ENCODE measurements around the gene IQCM.

The IQCM gene

DNA sequence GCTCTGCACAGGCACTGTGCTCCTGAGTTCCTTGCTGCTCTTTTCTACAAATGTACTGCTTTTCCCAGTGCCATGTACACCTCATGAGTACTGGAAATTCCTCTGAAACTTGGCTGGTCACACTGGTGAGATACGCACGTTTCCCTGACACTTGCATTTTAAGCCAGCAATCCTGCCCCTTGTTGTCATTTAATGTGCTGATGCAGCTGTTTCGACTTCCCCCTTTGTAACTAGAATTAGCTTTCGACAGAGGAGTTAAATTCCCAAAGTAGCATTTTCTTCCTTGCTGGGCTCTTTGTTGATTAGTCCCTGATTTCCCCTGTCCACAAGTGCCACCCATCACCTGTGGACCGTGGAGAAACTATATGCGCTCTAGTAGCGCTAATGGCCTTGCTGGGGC is 77.5 kb downstream of the IQCM start:
- H3K4me3 ChIP-seq (replicated peaks in 1 of 2; ENCODE audit: low read depth in 2 of 2, low read length in 2 of 2) = no peak overlapping the region
- TF ChIP-seq, protein P1, sequence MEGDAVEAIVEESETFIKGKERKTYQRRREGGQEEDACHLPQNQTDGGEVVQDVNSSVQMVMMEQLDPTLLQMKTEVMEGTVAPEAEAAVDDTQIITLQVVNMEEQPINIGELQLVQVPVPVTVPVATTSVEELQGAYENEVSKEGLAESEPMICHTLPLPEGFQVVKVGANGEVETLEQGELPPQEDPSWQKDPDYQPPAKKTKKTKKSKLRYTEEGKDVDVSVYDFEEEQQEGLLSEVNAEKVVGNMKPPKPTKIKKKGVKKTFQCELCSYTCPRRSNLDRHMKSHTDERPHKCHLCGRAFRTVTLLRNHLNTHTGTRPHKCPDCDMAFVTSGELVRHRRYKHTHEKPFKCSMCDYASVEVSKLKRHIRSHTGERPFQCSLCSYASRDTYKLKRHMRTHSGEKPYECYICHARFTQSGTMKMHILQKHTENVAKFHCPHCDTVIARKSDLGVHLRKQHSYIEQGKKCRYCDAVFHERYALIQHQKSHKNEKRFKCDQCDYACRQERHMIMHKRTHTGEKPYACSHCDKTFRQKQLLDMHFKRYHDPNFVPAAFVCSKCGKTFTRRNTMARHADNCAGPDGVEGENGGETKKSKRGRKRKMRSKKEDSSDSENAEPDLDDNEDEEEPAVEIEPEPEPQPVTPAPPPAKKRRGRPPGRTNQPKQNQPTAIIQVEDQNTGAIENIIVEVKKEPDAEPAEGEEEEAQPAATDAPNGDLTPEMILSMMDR (IDR thresholded peaks at IDR 0.05; ENCODE audit: low read depth, low read length) = no peak
- no peak for DNase-seq (ENCODE audit: low read depth in 2 of 2)

DNA sequence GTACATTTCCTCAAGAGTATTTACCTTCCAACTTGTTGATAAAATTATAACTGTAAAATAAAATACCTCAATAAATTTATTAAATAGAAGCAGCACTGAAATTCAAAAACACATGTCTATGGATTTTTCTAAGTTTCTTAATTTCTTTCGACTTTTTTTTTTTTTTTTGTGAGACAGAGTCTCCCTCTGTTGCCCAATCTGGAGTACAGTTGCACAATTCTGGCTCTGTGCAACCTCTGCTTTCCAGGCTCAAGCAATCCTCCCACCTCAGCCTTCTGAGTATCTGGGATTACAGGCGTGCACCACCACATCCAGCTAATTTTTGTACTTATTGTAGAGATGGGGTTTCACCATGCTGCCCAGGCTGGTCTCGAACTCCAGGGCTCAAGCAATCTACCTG is 79.8 kb downstream of the IQCM start:
- no peak overlapping the region for H3K4me3 ChIP-seq (replicated peaks in 1 of 2; ENCODE audit: low read depth in 2 of 2, low read length in 2 of 2)
- DNase-seq (ENCODE audit: low read depth in 2 of 2) = peak; percentile 40 to 51
- TF ChIP-seq, protein P1 (IDR thresholded peaks at IDR 0.05; ENCODE audit: low read depth, low read length) = no peak

DNA sequence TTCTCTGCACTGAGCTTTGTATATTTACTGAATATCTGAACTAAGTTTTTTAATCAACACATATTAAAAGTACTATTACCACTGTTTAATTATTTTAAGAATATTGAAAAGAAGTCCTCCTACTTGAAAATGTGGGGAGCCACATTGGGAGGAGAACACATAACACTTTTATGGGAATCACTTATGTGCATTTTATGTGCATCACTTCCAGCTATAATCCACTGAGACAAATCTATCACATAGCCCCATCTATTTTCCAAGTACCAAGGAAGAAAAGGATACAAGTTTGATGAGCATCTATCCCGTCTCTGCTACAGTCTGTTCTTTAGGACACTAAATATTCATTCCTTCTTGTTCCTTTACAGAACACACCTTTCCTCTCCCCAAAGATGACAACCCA is 87.2 kb downstream of the IQCM start:
- TF ChIP-seq, protein P1 (IDR thresholded peaks at IDR 0.05; ENCODE audit: low read depth, low read length) = no peak
- DNase-seq (ENCODE audit: low read depth in 2 of 2) = no peak
- no peak overlapping the region for H3K4me3 ChIP-seq (replicated peaks in 1 of 2; ENCODE audit: low read depth in 2 of 2, low read length in 2 of 2)

DNA sequence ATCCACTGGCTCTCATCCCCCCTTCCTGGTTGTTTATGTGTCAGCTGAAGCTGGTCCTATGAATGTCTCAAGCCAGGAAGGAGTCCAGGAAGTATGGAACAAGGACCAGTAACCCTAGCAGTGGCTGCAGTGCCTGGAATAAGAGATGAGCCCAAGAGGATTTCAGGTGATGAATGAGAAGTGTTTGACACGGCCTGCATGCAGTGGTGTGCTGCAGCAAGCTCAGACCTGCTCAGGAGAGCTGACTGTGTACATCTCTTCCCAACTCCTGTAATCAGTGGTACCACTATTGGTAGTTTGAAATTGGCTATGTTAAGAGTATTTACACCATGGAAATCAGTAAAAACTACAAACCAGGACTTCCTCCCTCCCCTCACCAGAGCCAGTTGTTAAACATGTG is 88.0 kb downstream of the IQCM start:
- H3K4me3 ChIP-seq (replicated peaks in 1 of 2; ENCODE audit: low read depth in 2 of 2, low read length in 2 of 2) = no peak overlapping the region
- TF ChIP-seq, protein P1 (IDR thresholded peaks at IDR 0.05; ENCODE audit: low read depth, low read length) = no peak
- DNase-seq (ENCODE audit: low read depth in 2 of 2) = no peak

DNA sequence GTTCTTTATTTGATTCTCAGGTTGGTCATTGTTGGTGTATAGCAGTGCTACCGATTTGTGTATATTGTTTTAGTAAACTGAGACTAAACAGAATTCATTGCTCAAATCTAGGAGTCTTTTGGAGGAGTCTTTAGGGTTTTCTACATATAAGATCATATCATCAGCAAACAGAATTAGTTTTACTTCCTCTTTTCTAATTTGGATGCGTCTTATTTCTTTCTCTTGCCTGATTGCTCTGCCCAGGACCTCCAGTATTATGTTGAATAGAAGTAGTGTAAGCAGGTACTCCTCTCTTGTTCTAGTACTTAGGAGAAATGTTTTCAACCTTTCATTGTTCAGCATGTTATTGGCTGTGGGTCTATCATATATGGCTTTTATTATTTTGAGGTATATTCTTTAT is 92.6 kb downstream of the IQCM start:
- H3K4me3 ChIP-seq (replicated peaks in 1 of 2; ENCODE audit: low read depth in 2 of 2, low read length in 2 of 2) = no peak overlapping the region
- no peak for DNase-seq (ENCODE audit: low read depth in 2 of 2)
- TF ChIP-seq, protein P1 (IDR thresholded peaks at IDR 0.05; ENCODE audit: low read depth, low read length) = no peak

DNA sequence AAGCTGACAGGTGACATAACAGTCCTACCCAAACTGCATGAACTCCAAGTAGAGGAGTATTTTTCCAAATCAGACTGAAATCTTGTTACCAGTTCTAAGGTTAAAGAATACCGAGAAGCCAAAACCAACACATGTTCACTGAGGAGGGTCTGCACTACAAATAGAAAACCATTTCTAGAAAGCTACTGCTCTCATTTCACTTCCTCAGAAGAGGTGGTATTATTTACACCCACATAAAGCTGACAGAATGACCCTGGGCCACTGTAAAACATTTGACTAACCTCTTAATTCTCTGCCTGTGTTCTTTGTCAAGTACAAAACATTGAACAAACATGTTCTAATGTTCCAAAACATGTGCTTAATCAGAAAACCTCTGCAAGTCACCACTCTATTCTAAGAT is 95.8 kb downstream of the IQCM start:
- TF ChIP-seq, protein P1 (IDR thresholded peaks at IDR 0.05; ENCODE audit: low read depth, low read length) = no peak
- H3K4me3 ChIP-seq (replicated peaks in 1 of 2; ENCODE audit: low read depth in 2 of 2, low read length in 2 of 2) = no peak overlapping the region
- no peak for DNase-seq (ENCODE audit: low read depth in 2 of 2)

DNA sequence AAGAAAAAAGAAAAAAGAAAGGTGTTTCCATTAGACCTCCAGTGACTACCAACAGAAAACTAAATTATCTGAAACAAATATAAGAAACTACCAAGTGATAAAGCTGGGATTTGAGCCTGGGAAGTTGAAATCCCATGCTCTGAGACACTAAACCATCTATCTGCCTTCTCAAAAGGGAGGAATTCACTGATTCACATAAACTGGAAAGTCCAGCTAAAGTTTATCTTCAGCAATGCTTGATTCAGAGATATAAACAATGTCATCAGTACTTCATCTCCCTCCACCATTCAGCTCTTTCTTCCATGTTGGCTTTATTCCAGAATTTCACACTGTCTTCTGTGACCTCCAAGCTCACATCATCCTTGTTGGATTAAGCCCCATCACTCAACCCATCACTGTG is 96.3 kb downstream of the IQCM start:
- DNase-seq (ENCODE audit: low read depth in 2 of 2) = no peak
- H3K4me3 ChIP-seq (replicated peaks in 1 of 2; ENCODE audit: low read depth in 2 of 2, low read length in 2 of 2) = no peak overlapping the region
- TF ChIP-seq, protein P1 (IDR thresholded peaks at IDR 0.05; ENCODE audit: low read depth, low read length) = no peak
